Activated effector memory CD4-positive, alpha-beta T cell treated with anti-CD3 and anti-CD28 coated beads, Interleukin-2, amount 50 U/mL, for 16 hours (primary cell): Measurements from ENCODE around the gene MKRN3.
"Not testable (repeated sequence)": the region's sequence is repeated elsewhere in the genome, so short reads cannot be mapped to it uniquely, and the experiment has no call there.

Experiments
- DNase-seq: peaks from one replicate; pipeline ENCODE4 v3.0.0-alpha.2; 2020

MKRN3 gene

GRCh38 chr15:23594252-23594770 lies 28.8 kb downstream of the MKRN3 start:
- DNase-seq = no peak

- DNase-seq = no peak
These were observed 29.9 kb downstream of the MKRN3 start for GRCh38 chr15:23595368-23595767.

GRCh38 chr15:23596736-23597135 lies 31.3 kb downstream of the MKRN3 start:
- no peak for DNase-seq

- DNase-seq = not testable (repeated sequence)
These were observed 31.8 kb downstream of the MKRN3 start for GRCh38 chr15:23597278-23597677.

GRCh38 chr15:23599053-23599452 lies 33.6 kb downstream of the MKRN3 start:
- no peak for DNase-seq

GRCh38 chr15:23602124-23602523 lies 36.6 kb downstream of the MKRN3 start:
- DNase-seq = no peak

GRCh38 chr15:23606226-23606625 lies 40.8 kb downstream of the MKRN3 start:
- DNase-seq = no peak

GRCh38 chr15:23616536-23616935 lies 51.1 kb downstream of the MKRN3 start:
- DNase-seq = no peak
